HG02973 (cell line): ENCODE data around the gene PHC2.
A peak's percentile ranks its signal among the peaks of the same experiment; 100 is the strongest.

ENCODE experiments used
- ATAC-seq: cut with Tn5 transposase; IDR thresholded peaks from one replicate; pipeline ENCODE4 v1.9.1; 2021; ENCODE audit warnings: moderate library complexity; ENCODE audit not compliant: unreplicated experiment

PHC2 gene

GRCh38 chr1:33357099-33357498 lies 73.8 kb downstream of the PHC2 start:
- no peak for ATAC-seq

DNA sequence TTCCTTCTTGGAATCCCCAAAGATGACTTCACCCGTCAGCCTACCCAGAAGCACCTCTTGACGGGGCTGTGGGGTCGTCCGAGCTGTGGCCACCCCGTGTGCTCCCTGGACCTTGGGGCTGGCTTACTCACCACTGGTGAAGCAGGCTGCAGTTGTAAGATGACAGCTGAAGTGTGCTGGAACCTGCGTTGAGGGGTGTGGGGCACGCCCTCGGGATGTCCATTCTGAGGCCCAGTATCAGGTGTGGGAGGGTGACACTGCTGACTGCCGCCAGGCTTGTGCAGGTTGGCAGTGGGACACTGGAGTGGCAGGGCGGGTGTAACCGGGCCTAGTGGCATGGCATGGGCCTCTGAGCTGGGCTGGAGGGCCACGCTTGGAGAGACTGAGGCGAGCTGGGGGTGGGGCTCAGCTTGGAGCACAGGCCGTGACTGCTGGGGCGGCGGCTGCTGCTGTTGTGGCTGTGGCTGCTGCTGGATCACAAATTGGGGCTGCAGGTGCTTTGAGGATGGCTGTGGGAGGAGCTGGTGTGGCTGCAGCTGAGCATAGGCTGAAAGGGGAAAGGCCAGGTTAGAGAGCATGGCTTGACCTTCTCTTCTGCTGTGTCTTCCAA lies 76.1 kb downstream of the PHC2 start:
- ATAC-seq: no peak

DNA sequence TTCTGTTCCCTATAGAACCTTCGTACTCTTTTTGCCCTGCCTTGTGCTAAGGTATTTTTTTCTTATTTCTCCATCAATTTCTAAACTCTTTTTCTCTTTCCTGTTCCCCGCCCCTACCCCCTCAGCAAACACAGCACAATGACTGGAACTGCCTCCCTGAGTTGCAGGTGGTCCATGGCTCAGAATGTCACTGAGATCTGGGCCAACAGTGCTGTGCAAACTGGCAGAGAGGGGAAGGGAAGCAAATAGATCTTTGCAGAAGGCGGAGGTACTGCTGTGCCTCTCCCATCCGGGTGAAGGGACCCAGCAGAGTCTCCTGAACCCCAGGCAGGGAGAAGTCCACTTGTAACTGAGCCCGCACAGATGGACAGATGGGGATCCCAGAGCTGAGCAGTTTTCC lies 77.4 kb downstream of the PHC2 start:
- ATAC-seq: no peak

DNA sequence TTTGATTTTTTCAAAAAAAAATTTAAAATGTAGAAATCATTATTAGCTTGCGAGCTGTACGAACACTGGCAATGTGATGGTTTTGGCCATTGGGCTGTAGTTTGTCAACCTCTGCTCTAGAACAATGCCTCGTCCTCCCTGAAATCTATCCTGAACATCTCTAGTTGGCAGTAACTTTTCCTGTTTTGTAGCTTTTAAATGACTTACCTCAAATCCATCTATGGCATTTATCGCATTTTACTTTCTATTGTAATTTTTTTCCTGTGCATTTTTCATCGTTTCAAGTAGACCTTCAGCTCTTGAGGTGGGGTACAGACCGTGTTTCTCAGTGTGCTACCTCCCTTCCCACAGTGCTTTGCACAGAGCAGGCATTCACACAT lies 79.6 kb downstream of the PHC2 start:
- ATAC-seq: no peak

DNA sequence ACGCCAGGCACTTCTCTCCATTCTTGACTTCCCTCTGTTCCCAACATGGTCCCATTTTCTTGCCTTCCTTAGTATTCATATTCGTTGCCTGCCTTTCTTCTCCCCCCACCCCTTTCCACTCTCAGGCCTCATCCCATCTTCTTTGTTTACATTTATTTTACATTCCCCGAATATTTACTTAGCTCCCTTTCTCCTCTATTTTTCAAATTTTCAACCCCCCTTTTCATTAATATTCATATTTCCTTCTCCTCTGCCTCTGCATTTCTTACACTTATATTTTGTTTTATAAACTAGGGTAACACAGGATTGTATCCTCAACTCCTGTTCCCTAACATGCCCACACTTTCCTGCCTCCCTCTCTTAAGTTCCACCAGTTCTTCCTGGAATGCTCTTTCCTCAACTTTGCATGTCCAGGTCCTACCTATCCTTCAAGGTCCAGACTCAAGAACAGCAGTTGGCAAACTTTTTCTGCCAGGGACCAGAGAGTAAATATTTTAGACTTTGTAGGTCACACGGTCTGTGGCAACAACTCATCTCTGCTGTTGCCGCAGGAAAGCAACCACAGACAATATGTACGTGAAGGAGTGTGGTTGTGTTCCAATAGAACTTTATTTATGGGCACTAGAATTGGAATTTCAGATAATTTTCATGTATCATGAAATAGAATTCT lies 80.1 kb downstream of the PHC2 start:
- ATAC-seq: no peak

- peak; percentile 74 for ATAC-seq
These were observed 80.9 kb downstream of the PHC2 start for GRCh38 chr1:33349778-33350610.

DNA sequence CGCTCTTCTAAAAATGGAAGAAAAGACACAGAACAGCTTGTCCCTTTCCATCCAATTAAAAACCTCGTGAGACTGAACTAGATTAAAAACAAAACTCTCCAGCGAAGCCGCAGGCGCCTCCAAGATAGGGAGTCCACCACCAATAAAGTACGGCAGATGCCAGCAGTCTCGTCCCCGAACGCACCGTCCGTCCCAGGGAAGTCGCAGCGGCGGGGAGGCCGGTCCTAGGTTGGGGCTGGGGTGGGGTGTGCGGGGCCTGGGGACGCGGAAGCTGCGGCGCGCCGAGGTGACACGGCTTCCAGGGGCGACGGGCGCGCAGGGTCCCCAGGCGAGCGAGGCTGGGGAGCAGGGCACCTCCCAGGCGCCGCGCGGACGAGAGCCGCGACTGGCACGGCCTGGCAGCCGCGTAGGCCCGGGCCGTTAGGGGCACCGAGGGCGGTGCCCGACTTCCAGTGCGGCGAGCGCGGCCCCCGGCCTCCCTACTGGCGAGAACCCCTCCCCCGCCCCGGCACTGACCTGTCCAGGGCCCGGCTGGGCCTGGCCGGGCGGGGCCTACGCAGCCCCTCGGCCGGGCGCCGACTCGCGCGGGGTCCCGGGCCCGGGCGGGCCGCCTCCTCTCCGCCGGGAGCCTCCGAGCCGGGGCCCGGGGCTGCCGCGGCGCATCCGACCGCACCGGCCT lies 81.7 kb downstream of the PHC2 start:
- ATAC-seq: peak; percentile 29

GRCh38 chr1:33348676-33349080 lies 82.2 kb downstream of the PHC2 start:
- ATAC-seq: no peak

DNA sequence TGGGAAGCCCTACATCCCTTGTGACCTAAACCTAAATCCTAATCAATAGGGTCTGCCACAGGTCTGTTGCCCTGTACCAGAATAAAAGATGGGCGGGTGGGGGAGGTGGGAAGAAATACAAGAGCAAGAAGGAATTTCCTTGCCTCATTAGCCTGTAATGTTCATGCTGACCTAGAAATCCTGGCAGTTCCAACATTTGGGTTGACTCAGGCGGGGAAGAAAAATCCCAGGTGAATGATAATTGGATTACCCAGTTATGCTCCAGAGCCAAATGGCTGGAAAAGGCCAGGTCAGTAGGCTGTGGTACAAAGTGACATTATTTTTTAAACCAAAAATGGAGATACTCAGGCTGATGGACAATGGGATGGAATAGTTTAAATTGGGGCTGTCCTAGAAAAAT lies 82.7 kb downstream of the PHC2 start:
- ATAC-seq: no peak

DNA sequence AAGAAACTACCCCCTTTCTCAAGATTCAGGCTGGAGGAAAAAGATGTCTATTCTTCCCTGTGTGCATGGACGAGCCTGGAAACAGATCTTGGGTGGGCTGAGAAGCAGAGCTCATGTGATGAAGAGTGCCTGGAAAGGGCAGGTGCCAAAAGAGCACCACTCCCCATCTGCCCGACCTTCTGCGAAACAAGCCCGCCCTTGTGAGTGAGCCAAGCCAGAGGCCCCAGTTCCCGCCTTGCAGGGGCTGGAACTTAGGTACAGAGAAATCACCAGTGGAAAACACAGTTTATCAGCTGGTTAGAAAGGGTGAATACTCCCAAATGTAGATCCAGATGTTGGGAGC lies 83.3 kb downstream of the PHC2 start:
- ATAC-seq: no peak

DNA sequence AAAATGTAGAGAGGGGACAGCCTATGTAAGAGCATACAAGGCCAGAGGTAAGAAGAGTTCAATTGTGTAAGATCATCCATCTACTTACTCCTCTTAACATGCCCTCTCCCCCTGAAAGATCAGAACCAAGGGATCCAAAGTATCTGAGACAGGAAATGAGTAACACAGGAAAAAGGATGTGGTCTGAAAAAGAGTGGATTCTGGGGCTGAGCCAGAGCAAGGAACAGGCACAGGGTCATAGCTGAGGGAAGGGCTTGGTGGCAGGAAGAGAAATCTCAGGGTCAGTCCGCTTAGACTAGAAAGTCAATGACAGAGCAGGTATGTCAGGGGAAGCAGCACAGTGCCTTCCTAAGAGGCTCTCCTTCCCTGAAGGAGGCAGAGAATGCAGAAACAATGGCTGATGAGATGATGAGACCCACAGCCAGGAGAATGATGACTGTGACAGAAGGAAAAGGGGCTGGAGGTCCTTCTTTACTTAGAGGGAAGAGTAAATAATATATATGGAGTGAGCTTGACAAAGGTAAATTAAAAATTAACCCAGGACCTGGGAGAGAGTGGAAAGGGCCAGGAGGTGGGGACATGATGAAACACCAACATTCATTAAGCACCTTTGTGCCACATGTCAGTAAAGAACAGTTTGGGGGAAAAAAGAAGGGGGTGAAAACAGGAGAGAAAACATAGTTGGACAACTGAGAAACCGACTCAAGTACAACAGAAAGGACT lies 83.8 kb downstream of the PHC2 start:
- ATAC-seq: no peak

GRCh38 chr1:33346533-33346926 lies 84.4 kb downstream of the PHC2 start:
- no peak for ATAC-seq

DNA sequence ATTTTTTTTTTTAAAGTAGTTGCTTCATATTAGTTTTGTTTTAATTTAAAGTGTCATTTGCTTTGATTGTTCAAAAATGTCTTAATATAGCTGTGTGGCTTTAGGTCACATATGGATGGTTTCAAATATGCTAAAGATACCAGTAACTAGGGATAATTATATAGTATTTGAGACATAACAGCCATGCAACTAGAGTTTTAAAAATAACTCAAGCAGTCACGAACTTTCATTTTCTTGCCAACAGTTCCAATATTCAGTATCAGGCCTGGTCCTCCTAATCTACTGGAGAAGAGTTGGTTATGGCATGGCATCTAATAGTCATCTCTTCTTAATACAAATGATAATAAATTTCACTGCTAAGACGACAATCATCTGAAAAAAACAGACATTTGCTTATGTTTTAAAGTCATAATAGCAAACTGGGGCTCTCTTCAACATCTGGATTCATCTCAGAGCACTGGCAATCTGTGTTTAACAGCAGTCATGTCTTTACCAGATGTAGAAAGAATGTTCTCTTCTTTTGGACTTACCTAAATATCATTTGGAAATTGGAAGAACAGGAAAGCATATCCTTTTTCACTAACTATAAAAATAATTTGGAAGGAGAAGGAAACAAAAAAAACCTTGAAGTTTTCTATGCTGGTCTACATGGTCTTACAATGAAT lies 85.9 kb downstream of the PHC2 start:
- ATAC-seq: no peak

DNA sequence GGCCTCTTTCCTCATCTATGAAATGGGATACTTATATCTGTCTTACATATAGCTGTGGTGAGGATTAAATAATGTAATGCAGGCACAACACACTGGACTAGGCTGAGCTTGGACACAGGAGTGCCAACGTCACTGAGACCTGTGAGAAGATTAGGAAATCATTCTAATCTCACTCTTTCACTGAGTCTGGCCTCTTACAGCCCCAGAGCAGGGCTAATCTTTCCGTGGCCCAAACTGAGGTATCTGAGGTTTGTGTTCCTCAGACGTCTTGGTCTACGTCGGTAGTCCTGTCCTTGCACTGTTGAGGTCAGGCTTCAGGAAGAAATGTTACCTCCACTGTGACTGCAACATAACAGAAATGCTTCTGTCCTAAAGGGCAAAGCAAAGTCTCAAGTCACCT lies 87.4 kb downstream of the PHC2 start:
- ATAC-seq: no peak

- no peak for ATAC-seq
These were observed 88.7 kb downstream of the PHC2 start for GRCh38 chr1:33342041-33342723.

DNA sequence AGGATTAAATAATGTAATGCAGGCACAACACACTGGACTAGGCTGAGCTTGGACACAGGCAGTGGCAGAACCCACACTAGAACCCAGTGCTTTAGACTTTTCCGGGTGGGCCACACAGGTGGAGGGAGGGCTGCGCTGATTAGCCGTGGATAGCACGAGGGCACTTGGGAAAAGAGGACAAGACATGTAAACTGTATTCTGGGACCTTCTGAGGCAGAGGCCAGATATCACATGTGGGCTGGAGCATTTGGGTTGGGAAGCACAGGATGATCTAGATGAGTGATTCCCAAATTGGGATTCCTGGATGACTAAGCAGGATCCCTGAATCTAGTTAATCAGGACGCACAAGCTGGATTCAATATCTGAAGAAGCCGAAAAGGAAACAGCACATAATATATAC lies 89.7 kb downstream of the PHC2 start:
- no peak for ATAC-seq

DNA sequence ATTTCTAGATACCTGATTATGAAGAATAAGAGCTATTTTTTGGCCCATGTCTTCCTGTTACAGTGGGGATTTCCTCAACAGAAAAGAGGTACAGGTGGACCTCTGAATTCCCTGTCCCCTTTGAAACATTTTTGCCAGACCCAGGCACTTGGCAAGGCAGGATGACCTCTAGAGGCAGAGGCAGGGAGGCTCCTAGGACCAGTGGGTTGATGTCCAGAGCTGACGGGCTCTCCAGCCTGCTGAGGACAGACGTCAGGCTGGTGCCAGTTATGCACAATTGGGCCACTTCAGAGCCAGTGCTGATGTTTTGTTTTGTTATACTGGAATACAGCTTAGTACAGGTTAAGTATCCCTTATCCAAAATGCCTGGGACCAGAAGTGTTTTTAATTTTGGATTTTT lies 91.5 kb downstream of the PHC2 start:
- no peak for ATAC-seq

GRCh38 chr1:33338440-33339211 lies 92.3 kb downstream of the PHC2 start:
- ATAC-seq: no peak

GRCh38 chr1:33338048-33338439 lies 92.9 kb downstream of the PHC2 start:
- ATAC-seq: no peak
